ENCODE data around the gene RBPJ.

The RBPJ gene

DNA sequence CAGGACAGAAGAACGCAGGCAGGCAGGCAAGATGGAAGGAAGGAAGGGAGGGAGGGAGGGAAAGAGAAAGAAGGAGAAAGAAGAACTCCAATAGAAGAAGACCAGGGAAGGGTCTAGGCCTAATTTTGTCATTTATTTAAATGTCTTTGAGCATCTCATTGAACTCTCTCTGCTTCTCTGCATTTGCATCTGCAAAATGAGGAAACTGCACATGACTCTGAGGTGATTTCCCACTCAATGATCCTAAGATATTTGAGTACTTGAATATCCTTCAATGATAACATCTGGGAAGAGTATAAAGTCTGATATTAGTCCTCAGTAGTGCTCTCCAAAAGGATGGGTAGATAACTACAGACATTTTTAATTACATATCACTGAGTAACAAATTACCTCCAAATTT lies 33.1 kb upstream of the RBPJ start:
- no peak for TF ChIP-seq FOXP2 (optimal IDR thresholded peaks at IDR 0.05; ENCODE audit: borderline replicate concordance, extremely low read depth, extremely low read length, insufficient read depth)
- TF ChIP-seq TAF1 (IDR thresholded peaks at IDR 0.05; ENCODE audit: borderline replicate concordance, insufficient read depth, low read length): no peak
- TF ChIP-seq, protein P1, sequence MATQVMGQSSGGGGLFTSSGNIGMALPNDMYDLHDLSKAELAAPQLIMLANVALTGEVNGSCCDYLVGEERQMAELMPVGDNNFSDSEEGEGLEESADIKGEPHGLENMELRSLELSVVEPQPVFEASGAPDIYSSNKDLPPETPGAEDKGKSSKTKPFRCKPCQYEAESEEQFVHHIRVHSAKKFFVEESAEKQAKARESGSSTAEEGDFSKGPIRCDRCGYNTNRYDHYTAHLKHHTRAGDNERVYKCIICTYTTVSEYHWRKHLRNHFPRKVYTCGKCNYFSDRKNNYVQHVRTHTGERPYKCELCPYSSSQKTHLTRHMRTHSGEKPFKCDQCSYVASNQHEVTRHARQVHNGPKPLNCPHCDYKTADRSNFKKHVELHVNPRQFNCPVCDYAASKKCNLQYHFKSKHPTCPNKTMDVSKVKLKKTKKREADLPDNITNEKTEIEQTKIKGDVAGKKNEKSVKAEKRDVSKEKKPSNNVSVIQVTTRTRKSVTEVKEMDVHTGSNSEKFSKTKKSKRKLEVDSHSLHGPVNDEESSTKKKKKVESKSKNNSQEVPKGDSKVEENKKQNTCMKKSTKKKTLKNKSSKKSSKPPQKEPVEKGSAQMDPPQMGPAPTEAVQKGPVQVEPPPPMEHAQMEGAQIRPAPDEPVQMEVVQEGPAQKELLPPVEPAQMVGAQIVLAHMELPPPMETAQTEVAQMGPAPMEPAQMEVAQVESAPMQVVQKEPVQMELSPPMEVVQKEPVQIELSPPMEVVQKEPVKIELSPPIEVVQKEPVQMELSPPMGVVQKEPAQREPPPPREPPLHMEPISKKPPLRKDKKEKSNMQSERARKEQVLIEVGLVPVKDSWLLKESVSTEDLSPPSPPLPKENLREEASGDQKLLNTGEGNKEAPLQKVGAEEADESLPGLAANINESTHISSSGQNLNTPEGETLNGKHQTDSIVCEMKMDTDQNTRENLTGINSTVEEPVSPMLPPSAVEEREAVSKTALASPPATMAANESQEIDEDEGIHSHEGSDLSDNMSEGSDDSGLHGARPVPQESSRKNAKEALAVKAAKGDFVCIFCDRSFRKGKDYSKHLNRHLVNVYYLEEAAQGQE (IDR thresholded peaks at IDR 0.05; ENCODE audit: insufficient read depth in 1 of 2, low read depth in 2 of 2, low read length in 2 of 2): no peak
- TF ChIP-seq SIN3A (IDR thresholded peaks at IDR 0.05; ENCODE audit: borderline replicate concordance, insufficient read depth, low read length): no peak
- TF ChIP-seq POLR2AphosphoS5 (IDR thresholded peaks at IDR 0.05; ENCODE audit: low read depth, low read length): no peak

DNA sequence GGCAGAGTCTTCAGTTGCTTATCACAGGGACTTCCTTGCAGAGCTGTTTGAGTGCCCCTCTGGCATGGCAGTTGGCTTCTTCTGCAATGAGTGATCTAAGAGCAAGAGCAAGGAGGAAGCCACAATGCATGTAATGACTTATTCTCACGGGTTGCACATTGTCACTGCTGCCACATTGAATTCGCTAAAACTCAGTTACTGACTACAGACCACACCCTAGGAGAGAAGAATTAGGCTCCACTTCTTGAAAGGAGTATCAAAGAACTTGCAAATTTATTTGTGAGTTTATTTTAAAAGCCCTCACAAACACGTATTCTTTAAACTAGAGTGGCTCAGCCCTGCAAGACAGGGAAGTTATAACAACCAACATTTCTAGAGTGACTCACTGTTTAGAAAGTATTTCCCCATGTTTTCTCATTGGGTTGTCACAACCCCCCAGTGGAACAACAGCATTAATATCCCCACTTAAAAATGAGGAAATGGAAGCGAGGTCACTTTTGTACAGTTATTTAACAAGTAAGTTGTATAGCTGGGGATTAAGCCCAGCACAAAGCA lies 32.4 kb upstream of the RBPJ start:
- TF ChIP-seq POLR2AphosphoS5 (IDR thresholded peaks at IDR 0.05; ENCODE audit: low read depth, low read length) (no peak), TAF1 (IDR thresholded peaks at IDR 0.05; ENCODE audit: borderline replicate concordance, insufficient read depth, low read length) (no peak), SIN3A (IDR thresholded peaks at IDR 0.05; ENCODE audit: borderline replicate concordance, insufficient read depth, low read length) (no peak)
- TF ChIP-seq, protein P1 (IDR thresholded peaks at IDR 0.05; ENCODE audit: insufficient read depth in 1 of 2, low read depth in 2 of 2, low read length in 2 of 2): no peak

DNA sequence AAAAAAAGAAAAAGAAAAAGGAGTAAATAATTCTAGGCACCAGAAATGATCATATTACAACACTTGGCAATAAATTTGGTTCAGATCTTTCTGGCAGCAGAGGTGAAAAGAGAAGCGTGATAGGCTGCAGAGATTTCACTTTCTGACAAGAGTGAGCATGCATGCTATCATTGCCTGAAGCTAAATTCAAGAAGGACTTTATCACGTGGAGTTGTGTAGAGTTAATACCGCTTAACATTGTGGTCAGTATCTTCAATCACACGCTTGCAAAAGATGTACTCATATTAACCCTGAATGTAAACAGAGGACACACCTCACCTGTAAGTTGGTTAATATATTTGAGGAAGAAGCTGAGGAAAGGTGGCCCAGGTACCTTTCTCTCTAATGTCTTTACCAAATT lies 31.4 kb upstream of the RBPJ start:
- TF ChIP-seq, protein P1 (IDR thresholded peaks at IDR 0.05; ENCODE audit: insufficient read depth in 1 of 2, low read depth in 2 of 2, low read length in 2 of 2): no peak
- TF ChIP-seq FOXP2 (optimal IDR thresholded peaks at IDR 0.05; ENCODE audit: borderline replicate concordance, extremely low read depth, extremely low read length, insufficient read depth) (no peak), SIN3A (IDR thresholded peaks at IDR 0.05; ENCODE audit: borderline replicate concordance, insufficient read depth, low read length) (no peak), POLR2AphosphoS5 (IDR thresholded peaks at IDR 0.05; ENCODE audit: low read depth, low read length) (no peak), TAF1 (IDR thresholded peaks at IDR 0.05; ENCODE audit: borderline replicate concordance, insufficient read depth, low read length) (no peak)

DNA sequence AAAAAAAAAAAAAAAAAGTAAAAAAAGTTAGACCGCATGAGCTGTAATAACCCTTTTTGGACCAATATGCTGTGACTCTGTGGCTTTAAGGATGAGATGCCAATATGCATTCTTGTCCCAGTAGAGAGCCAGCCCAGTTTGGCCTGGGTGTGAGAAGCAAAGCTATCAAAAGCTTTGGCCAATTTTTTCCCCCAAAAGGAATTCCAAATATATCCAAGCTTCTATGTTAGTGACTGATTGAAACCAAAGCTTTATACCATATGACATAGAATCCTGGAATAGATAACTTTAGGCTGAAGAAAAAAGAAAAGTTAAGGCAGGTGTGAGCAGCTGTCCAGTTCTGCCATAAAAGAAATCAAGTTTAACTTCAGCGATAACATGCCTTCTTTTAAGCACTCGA lies 30.5 kb upstream of the RBPJ start:
- no peak for TF ChIP-seq POLR2AphosphoS5 (IDR thresholded peaks at IDR 0.05; ENCODE audit: low read depth, low read length)
- TF ChIP-seq SIN3A (IDR thresholded peaks at IDR 0.05; ENCODE audit: borderline replicate concordance, insufficient read depth, low read length): no peak
- no peak for TF ChIP-seq FOXP2 (optimal IDR thresholded peaks at IDR 0.05; ENCODE audit: borderline replicate concordance, extremely low read depth, extremely low read length, insufficient read depth)
- no peak for TF ChIP-seq TAF1 (IDR thresholded peaks at IDR 0.05; ENCODE audit: borderline replicate concordance, insufficient read depth, low read length)
- TF ChIP-seq, protein P1 (IDR thresholded peaks at IDR 0.05; ENCODE audit: insufficient read depth in 1 of 2, low read depth in 2 of 2, low read length in 2 of 2): no peak

DNA sequence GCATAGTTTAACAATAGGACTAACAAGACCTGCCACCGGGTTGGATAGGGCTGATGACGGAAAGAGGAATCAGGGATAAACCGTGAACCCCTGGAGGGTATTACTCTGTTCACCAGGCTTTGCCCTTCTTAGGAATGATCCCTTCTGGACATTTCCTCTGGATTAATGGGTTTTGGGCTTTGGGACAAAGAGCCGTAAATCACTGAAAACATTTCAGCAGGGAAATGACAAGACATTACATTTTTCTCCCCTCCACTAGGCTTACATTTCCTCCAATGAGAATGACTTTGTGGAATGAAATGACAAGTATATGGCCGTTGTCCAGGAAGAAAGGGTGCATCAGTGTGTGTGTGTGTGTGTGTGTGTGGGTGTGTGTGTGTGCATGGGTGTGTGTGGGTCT lies 25.9 kb upstream of the RBPJ start:
- no peak for TF ChIP-seq SIN3A (IDR thresholded peaks at IDR 0.05; ENCODE audit: borderline replicate concordance, insufficient read depth, low read length)
- no peak for TF ChIP-seq FOXP2 (optimal IDR thresholded peaks at IDR 0.05; ENCODE audit: borderline replicate concordance, extremely low read depth, extremely low read length, insufficient read depth)
- no peak for TF ChIP-seq TAF1 (IDR thresholded peaks at IDR 0.05; ENCODE audit: borderline replicate concordance, insufficient read depth, low read length)

Measured in PFSK-1 (cell line).